HepG2 (cell line): ENCODE results near the gene CHST13. TPM values are rescaled to one million over a fixed set of nuclear protein-coding genes. Genes with fewer than 3 reads are reported as not detected.
A peak's percentile ranks its signal among the peaks of the same experiment; 100 is the strongest.

Experiments used
- ARHGAP35 ChIP-seq: sonication (generic); formaldehyde crosslinking; IDR thresholded peaks from 2 replicates; pipeline ENCODE4 v1.9.0; 2022; ENCODE audit warnings: mild to moderate bottlenecking, inconsistent platforms, moderate library complexity, missing genetic modification reagents, borderline replicate concordance
- ASH2L ChIP-seq: fragments of 300-600, 200-600 bp; sonication (generic); IDR thresholded peaks from 2 replicates; pipeline ENCODE4 v1.7.0; 2017; ENCODE audit warnings: low read depth, mild to moderate bottlenecking, moderate library complexity, mixed read lengths, low read length; ENCODE audit not compliant: insufficient read length
- CCDC6 ChIP-seq: sonication (generic); formaldehyde crosslinking; IDR thresholded peaks from 2 replicates; pipeline ENCODE4 v1.8.1; 2022; ENCODE audit warnings: mild to moderate bottlenecking, missing genetic modification reagents, moderate library complexity
- CEBPB ChIP-seq: IDR thresholded peaks from 2 replicates; pipeline ENCODE4 v1.6.1; 2011; ENCODE audit warnings: low read depth, low read length, improper control_type of control experiment, borderline replicate concordance
- HNF4A ChIP-seq: sonication (generic); formaldehyde crosslinking; IDR thresholded peaks from 2 replicates; pipeline ENCODE4 v1.4.0; 2020; ENCODE audit warnings: missing genetic modification reagents
- KAT8 ChIP-seq: IDR thresholded peaks from 2 replicates; pipeline ENCODE4 v1.6.1; 2016; ENCODE audit warnings: missing genetic modification reagents, missing compliant biosample characterization
- KDM5B ChIP-seq: sonication (generic); formaldehyde crosslinking; IDR thresholded peaks from 2 replicates; pipeline ENCODE4 v1.4.0; 2020; ENCODE audit warnings: missing genetic modification reagents, mild to moderate bottlenecking, borderline replicate concordance
- MED1 ChIP-seq: sonication (generic); formaldehyde crosslinking; IDR thresholded peaks from 2 replicates; pipeline ENCODE4 v1.4.0; 2020; ENCODE audit warnings: missing genetic modification reagents
- TBX2 ChIP-seq: sonication (generic); formaldehyde crosslinking; IDR thresholded peaks from 2 replicates; pipeline ENCODE4 v1.5.0; 2020; ENCODE audit warnings: missing genetic modification reagents, mild to moderate bottlenecking, borderline replicate concordance
- ZNF737 ChIP-seq: sonication (generic); formaldehyde crosslinking; IDR thresholded peaks from 2 replicates; pipeline ENCODE4 v1.5.0; 2020; ENCODE audit warnings: missing genetic modification reagents, mild to moderate bottlenecking, borderline replicate concordance
- ZNF747 ChIP-seq: sonication (generic); formaldehyde crosslinking; IDR thresholded peaks from 2 replicates; pipeline ENCODE4 v1.8.1; 2023; ENCODE audit warnings: missing genetic modification reagents, mild to moderate bottlenecking, borderline replicate concordance
- polyA plus RNA-seq, 8 experiments: library from polyadenylated mRNA; depleted of rRNA in 3 of 8; stranded (reverse) in 7 of 8; unstranded in 1 of 8; fragments of >200 nt; fragmentation: Illumina TruSeq in 4 of 8; extraction: Trizol in 4 of 8; gene quantifications; 2 replicates each; pipeline versions ENCODE4 v1.2.1 to v1.2.3, GENCODE V29; 2011 to 2016; ENCODE audit warnings: low read depth in 4 of 8, missing spikeins in 1 of 8, mixed read lengths in 1 of 8; ENCODE audit not compliant: insufficient read depth in 1 of 8
- total RNA-seq, 5 experiments: library from RNA; depleted of rRNA; stranded (reverse); fragments of >200 nt; fragmentation: Illumina TruSeq; extraction: Trizol; gene quantifications; 2 replicates each; pipeline ENCODE4 v1.2.3, GENCODE V29; 2016; ENCODE audit warnings: low read depth in 1 of 5
- TF ChIP-seq, protein P1 (sequence below): sonication (generic); formaldehyde crosslinking; IDR thresholded peaks from 2 replicates; pipeline ENCODE4 v1.8.0; 2022; ENCODE audit warnings: mild to moderate bottlenecking, missing genetic modification reagents; ENCODE audit not compliant: insufficient replicate concordance
- TF ChIP-seq, protein P2 (sequence below): sonication (generic); formaldehyde crosslinking; IDR thresholded peaks from 2 replicates; pipeline ENCODE4 v1.4.0; 2020; ENCODE audit warnings: missing genetic modification reagents, borderline replicate concordance
- TF ChIP-seq, protein P3 (sequence below): sonication (generic); formaldehyde crosslinking; IDR thresholded peaks from 2 replicates; pipeline ENCODE4 v1.4.0; 2020; ENCODE audit warnings: mild to moderate bottlenecking, missing genetic modification reagents
- TF ChIP-seq, protein P4 (sequence below): sonication (generic); formaldehyde crosslinking; IDR thresholded peaks from 2 replicates; pipeline ENCODE4 v1.5.0; 2020; ENCODE audit warnings: mild to moderate bottlenecking, missing genetic modification reagents, borderline replicate concordance
- TF ChIP-seq, protein P5 (sequence below): sonication (generic); formaldehyde crosslinking; IDR thresholded peaks from 2 replicates; pipeline ENCODE4; 2020; ENCODE audit warnings: missing genetic modification reagents, mild to moderate bottlenecking, borderline replicate concordance

CHST13 gene
- total and polyA plus RNA-seq, 2 of the 13 experiments (the other 11 are each of a cell fraction or from before 2014, with no cell fraction given): 32.0 to 43.1 TPM

DNA sequence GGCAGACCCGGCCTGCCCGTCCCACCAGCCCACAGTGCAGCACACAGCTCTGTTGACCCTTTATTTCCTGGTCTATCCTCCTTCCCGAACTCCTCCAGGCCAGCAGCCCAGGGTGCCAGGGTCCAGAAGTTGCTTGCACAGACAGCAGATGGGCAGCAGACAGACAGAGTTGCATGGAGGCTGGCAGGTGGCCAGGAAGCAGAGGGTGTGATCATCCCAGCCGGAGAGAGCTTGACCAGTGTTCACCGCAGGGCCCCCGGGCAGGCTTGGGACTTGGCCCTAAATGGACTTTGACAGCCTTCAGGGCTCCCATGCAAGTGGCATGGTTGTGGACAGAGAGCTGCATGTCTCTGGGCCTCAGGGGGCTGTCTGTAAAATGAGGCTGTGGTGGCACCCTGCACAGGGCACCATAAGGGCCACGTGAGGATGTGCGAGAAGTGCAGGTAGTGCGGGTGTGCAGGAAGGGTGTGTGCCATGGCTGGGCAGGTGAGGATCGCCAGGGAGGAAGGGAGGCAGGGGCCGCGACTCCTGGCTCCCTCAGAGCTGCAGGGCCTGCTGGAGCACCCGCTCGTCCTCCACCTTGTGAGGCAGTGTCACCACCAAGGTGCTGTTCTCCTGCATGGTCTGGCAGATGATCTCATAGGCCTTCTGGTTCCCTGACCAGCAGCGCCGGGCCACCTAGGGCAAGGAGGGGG is 42.0 kb upstream of the CHST13 start (continued):
- TF ChIP-seq, protein P1, sequence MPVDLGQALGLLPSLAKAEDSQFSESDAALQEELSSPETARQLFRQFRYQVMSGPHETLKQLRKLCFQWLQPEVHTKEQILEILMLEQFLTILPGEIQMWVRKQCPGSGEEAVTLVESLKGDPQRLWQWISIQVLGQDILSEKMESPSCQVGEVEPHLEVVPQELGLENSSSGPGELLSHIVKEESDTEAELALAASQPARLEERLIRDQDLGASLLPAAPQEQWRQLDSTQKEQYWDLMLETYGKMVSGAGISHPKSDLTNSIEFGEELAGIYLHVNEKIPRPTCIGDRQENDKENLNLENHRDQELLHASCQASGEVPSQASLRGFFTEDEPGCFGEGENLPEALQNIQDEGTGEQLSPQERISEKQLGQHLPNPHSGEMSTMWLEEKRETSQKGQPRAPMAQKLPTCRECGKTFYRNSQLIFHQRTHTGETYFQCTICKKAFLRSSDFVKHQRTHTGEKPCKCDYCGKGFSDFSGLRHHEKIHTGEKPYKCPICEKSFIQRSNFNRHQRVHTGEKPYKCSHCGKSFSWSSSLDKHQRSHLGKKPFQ (CRISPR knock-in tag): peak; percentile 83
- TF ChIP-seq, protein P2, sequence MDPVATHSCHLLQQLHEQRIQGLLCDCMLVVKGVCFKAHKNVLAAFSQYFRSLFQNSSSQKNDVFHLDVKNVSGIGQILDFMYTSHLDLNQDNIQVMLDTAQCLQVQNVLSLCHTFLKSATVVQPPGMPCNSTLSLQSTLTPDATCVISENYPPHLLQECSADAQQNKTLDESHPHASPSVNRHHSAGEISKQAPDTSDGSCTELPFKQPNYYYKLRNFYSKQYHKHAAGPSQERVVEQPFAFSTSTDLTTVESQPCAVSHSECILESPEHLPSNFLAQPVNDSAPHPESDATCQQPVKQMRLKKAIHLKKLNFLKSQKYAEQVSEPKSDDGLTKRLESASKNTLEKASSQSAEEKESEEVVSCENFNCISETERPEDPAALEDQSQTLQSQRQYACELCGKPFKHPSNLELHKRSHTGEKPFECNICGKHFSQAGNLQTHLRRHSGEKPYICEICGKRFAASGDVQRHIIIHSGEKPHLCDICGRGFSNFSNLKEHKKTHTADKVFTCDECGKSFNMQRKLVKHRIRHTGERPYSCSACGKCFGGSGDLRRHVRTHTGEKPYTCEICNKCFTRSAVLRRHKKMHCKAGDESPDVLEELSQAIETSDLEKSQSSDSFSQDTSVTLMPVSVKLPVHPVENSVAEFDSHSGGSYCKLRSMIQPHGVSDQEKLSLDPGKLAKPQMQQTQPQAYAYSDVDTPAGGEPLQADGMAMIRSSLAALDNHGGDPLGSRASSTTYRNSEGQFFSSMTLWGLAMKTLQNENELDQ (CRISPR knock-in tag): no peak
- TF ChIP-seq, protein P3, sequence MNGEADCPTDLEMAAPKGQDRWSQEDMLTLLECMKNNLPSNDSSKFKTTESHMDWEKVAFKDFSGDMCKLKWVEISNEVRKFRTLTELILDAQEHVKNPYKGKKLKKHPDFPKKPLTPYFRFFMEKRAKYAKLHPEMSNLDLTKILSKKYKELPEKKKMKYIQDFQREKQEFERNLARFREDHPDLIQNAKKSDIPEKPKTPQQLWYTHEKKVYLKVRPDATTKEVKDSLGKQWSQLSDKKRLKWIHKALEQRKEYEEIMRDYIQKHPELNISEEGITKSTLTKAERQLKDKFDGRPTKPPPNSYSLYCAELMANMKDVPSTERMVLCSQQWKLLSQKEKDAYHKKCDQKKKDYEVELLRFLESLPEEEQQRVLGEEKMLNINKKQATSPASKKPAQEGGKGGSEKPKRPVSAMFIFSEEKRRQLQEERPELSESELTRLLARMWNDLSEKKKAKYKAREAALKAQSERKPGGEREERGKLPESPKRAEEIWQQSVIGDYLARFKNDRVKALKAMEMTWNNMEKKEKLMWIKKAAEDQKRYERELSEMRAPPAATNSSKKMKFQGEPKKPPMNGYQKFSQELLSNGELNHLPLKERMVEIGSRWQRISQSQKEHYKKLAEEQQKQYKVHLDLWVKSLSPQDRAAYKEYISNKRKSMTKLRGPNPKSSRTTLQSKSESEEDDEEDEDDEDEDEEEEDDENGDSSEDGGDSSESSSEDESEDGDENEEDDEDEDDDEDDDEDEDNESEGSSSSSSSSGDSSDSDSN (CRISPR knock-in tag): peak; percentile 77
- TF ChIP-seq KDM5B (CRISPR knock-in tag): peak; percentile 66; the same call in 1 of the 2 replicates
- no peak for TF ChIP-seq ARHGAP35
- TF ChIP-seq, protein P4, sequence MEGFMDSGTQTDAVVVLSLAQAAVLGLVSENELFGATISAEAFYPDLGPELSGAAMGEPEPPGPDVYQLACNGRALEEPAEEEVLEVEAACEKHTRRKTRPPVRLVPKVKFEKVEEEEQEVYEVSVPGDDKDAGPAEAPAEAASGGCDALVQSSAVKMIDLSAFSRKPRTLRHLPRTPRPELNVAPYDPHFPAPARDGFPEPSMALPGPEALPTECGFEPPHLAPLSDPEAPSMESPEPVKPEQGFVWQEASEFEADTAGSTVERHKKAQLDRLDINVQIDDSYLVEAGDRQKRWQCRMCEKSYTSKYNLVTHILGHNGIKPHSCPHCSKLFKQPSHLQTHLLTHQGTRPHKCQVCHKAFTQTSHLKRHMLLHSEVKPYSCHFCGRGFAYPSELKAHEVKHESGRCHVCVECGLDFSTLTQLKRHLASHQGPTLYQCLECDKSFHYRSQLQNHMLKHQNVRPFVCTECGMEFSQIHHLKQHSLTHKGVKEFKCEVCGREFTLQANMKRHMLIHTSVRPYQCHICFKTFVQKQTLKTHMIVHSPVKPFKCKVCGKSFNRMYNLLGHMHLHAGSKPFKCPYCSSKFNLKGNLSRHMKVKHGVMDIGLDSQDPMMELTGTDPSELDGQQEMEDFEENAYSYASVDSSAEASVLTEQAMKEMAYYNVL: 0 out of 2 replicates have a peak, but pooled peaks have one; percentile 34
- peak; percentile 9 for TF ChIP-seq ASH2L
- peak; percentile 39; the same call in 1 of the 2 replicates for TF ChIP-seq KAT8
- TF ChIP-seq CCDC6 (CRISPR knock-in tag): 0 out of 2 replicates have a peak, but pooled peaks have one; percentile 44
- TF ChIP-seq MED1 (CRISPR knock-in tag): peak; percentile 51; the same call in 1 of the 2 replicates
- peak; percentile 50; the same call in 1 of the 2 replicates for TF ChIP-seq ZNF747 (CRISPR knock-in tag)
- TF ChIP-seq ZNF737 (CRISPR knock-in tag): 0 out of 2 replicates have a peak, but pooled peaks have one; percentile 40
- TF ChIP-seq, protein P5, sequence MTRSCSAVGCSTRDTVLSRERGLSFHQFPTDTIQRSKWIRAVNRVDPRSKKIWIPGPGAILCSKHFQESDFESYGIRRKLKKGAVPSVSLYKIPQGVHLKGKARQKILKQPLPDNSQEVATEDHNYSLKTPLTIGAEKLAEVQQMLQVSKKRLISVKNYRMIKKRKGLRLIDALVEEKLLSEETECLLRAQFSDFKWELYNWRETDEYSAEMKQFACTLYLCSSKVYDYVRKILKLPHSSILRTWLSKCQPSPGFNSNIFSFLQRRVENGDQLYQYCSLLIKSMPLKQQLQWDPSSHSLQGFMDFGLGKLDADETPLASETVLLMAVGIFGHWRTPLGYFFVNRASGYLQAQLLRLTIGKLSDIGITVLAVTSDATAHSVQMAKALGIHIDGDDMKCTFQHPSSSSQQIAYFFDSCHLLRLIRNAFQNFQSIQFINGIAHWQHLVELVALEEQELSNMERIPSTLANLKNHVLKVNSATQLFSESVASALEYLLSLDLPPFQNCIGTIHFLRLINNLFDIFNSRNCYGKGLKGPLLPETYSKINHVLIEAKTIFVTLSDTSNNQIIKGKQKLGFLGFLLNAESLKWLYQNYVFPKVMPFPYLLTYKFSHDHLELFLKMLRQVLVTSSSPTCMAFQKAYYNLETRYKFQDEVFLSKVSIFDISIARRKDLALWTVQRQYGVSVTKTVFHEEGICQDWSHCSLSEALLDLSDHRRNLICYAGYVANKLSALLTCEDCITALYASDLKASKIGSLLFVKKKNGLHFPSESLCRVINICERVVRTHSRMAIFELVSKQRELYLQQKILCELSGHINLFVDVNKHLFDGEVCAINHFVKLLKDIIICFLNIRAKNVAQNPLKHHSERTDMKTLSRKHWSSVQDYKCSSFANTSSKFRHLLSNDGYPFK (CRISPR knock-in tag): 0 out of 2 replicates have a peak, but pooled peaks have one; percentile 21
- no peak for TF ChIP-seq TBX2 (CRISPR knock-in tag)
- no peak for TF ChIP-seq CEBPB
- peak; percentile 89 for TF ChIP-seq HNF4A
